BE2C (cell line): Measurements from ENCODE around the gene EFEMP1.
A peak's percentile ranks its signal among the peaks of the same experiment; 100 is the strongest.

Experiments used
- DNase-seq: peaks from one replicate; pipeline ENCODE4 v3.0.0-alpha.2; 2020
- H3K27me3 ChIP-seq: fragments of 250-450 bp; sonication (Bioruptor Pico); 2 replicates; pipeline ENCODE4 v1.5.1; 2020; ENCODE audit warnings: mild to moderate bottlenecking
- H3K36me3 ChIP-seq: fragments of 250-450 bp; sonication (Bioruptor Pico); 2 replicates; pipeline ENCODE4 v1.5.1; 2020; ENCODE audit warnings: mild to moderate bottlenecking
- H3K4me1 ChIP-seq: fragments of 250-450 bp; sonication (Bioruptor Pico); 2 replicates; pipeline ENCODE4 v1.5.1; 2020
- H3K4me3 ChIP-seq: 2 replicates; pipeline ENCODE4 v1.5.1; 2011; ENCODE audit warnings: low read depth, low read length
- H3K9me3 ChIP-seq: fragments of 250-450 bp; sonication (Bioruptor Pico); 2 replicates; pipeline ENCODE4 v1.5.1; 2020
- CTCF ChIP-seq: IDR thresholded peaks from 2 replicates; pipeline ENCODE4 v1.5.1; 2012; ENCODE audit warnings: mild to moderate bottlenecking, low read depth, low read length

Gene EFEMP1

DNA sequence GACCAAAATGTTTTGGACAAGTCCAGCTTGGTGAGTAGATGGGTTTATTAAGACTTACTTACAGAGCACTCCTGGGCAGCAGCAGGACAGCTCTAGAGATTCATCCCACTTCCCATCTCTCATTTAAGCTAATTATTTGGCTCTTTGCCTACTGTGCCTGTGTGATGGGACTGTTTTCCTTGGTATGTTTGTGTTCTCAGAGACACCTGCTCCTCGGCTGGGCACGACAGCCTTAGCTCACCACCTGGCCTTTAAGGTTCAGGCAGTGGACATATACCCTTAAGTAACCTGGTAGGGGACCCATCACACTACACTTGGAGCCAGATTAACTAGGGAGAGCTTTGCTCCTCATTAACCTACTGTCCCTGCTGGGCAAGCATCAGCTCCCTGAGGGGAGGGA lies 41.7 kb upstream of the EFEMP1 start:
- DNase-seq, result no peak
- H3K27me3 ChIP-seq, result no peaks in the 10 kb centered on the region
- no peaks in the 10 kb centered on the region for H3K36me3 ChIP-seq
- TF ChIP-seq CTCF, result no peak
- no peak overlapping the region for H3K4me3 ChIP-seq
- no peaks in the 10 kb centered on the region for H3K4me1 ChIP-seq
- no peaks in the 10 kb centered on the region for H3K9me3 ChIP-seq

GRCh38 chr2:55962915-55963314 lies 39.3 kb upstream of the EFEMP1 start:
- no peaks in the 10 kb centered on the region for H3K4me1 ChIP-seq
- no peak for DNase-seq
- TF ChIP-seq CTCF, result no peak
- H3K36me3 ChIP-seq, result no peaks in the 10 kb centered on the region
- no peaks in the 10 kb centered on the region for H3K9me3 ChIP-seq
- no peak overlapping the region for H3K4me3 ChIP-seq
- no peaks in the 10 kb centered on the region for H3K27me3 ChIP-seq

GRCh38 chr2:55961318-55961911 lies 37.8 kb upstream of the EFEMP1 start:
- no peaks in the 10 kb centered on the region for H3K9me3 ChIP-seq
- DNase-seq, result no peak

GRCh38 chr2:55958756-55959155 lies 35.2 kb upstream of the EFEMP1 start:
- Histone ChIP-seq H3K27me3 (no peaks in the 10 kb centered on the region), H3K9me3 (no peaks in the 10 kb centered on the region), H3K36me3 (no peaks in the 10 kb centered on the region), H3K4me1 (no peaks in the 10 kb centered on the region), H3K4me3 (no peak overlapping the region)
- no peak for TF ChIP-seq CTCF
- DNase-seq, result no peak

More at GRCh38 chr2:55961318-55961911, 37.8 kb upstream of the EFEMP1 start:
- Histone ChIP-seq H3K27me3 (no peaks in the 10 kb centered on the region), H3K4me3 (no peak overlapping the region), H3K4me1 (no peaks in the 10 kb centered on the region), H3K36me3 (no peaks in the 10 kb centered on the region)
- TF ChIP-seq CTCF, result peak; percentile 62

DNA sequence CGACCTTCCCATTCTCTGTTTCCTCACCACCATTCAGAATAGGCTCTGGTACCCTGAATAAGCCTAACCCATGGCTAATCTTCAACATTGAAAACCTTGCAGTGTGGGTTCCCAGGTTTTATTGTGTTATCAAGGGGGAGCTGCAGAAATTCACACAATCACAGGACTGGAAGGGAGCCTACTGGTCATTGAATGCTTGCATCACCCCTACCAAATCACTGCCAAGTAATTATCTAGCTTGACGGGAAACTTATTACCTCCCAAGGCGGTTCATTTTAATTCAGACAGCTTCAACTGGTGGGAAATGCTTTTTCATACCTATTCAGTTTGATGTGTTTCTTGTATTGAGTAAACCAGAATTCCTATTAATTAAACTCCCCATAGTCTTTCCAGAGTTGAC lies 33.6 kb upstream of the EFEMP1 start:
- TF ChIP-seq CTCF, result no peak
- H3K4me3 ChIP-seq, result no peak overlapping the region
- H3K36me3 ChIP-seq, result no peaks in the 10 kb centered on the region
- H3K27me3 ChIP-seq, result no peaks in the 10 kb centered on the region
- no peak for DNase-seq
- no peaks in the 10 kb centered on the region for H3K9me3 ChIP-seq
- H3K4me1 ChIP-seq, result no peaks in the 10 kb centered on the region

DNA sequence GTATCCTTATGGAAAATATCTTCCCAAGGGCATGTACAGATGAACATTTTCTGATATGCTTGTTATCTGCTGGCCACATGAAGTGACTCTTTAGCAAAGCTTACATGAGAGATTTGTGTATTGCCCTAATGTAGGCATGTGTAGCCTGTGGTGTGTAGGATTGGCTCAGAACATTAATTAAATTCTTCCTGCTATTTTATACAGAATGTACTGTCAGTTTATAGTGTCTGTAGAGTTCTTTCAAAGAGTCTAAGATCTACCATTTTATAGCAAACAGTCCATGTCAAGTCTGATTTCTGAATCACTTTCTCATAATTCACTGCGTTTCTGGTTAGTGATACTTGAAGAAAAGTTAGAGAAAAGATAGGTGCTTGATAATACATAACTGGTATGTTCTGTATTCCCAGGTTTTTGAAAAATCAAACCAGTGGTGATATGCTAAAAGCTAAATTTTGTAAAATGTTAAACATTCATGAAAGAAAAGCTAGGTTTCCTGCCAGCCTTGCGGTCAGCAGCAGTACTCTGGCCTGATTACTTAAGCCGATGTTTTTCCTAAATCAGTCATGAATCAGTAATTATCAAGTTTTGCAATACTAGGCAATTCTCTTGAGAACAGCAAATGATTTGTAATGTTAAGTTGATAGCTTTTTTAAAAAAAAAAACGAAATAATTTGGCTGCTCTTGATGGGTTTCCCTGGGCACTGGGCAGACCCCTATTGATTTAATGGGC lies 30.9 kb upstream of the EFEMP1 start:
- Histone ChIP-seq H3K4me3 (no peak overlapping the region), H3K9me3 (no peaks in the 10 kb centered on the region), H3K27me3 (no peaks in the 10 kb centered on the region), H3K36me3 (no peaks in the 10 kb centered on the region), H3K4me1 (no peaks in the 10 kb centered on the region)
- no peak for DNase-seq
- no peak for TF ChIP-seq CTCF
